ENCODE results near the gene CCDC57. TPM values are rescaled to one million over a fixed set of nuclear protein-coding genes. Genes with fewer than 3 reads are reported as not detected.
A peak's percentile ranks its signal among the peaks of the same experiment; 100 is the strongest.
"Not testable (repeated sequence)": the region's sequence is repeated elsewhere in the genome, so short reads cannot be mapped to it uniquely, and the experiment has no call there.

The CCDC57 gene
- total RNA-seq (100 to 1,000 TPM in 3 of 5 donors, 10 to 100 TPM in 2; 86.4 to 127 (median 103) TPM), total RNA-seq (37.7 to 117 (median 81.4) reads per million in 29 experiments)
- 37.6 TPM for total RNA-seq (2013)

- H3K4me1 Mint-ChIP-seq, result peaks cover 17 to 54% (median 34%) of the 10 kb centered on the region in 3 donors
- Histone ChIP-seq H3K9me3 (no peaks in the 10 kb centered on the region), H3K4me1 (ENCODE audit: control insufficient read depth in 1 of 2, extremely low read depth in 1 of 2, insufficient read depth in 2 of 2, low read length in 2 of 2) (peaks cover 12 to 57% of the 10 kb centered on the region in 2 experiments), H3K4me3 (ENCODE audit: control insufficient read depth in 1 of 2, extremely low read depth in 1 of 2, low read length in 1 of 2) (peak within 1 kb of the TSS; percentile 53 to 62), H3K27ac (ENCODE audit: low read length) (no peak within 1 kb of the TSS), H3K27me3 (replicated peaks in 1 of 2; ENCODE audit: control insufficient read depth in 2 of 2, extremely low read depth in 1 of 2, insufficient read depth in 2 of 2, low read length in 1 of 2) (no peaks in the 10 kb centered on the region), H3K36me3 (ENCODE audit: control insufficient read depth in 2 of 2, extremely low read depth in 1 of 2, insufficient read depth in 1 of 2, low read length in 1 of 2) (no peaks in the 10 kb centered on the region)
- under 1% methylated on average over 112 of the region's 116 CpGs for WGBS (ENCODE audit: insufficient coverage)
- peak; percentile 43 to 84 (median 79) for ATAC-seq (replicated peaks in 1 of 4)
- peak in 16 of 35 experiments; percentile 29 to 72 (median 52) for DNase-seq
- H3K27ac Mint-ChIP-seq, result peak within 1 kb of the TSS; percentile 81 to 84
- CTCF ChIA-PET, result no interaction called here
- no peaks in the 10 kb centered on the region for H3K9me3 Mint-ChIP-seq
- no peaks in the 10 kb centered on the region for H3K36me3 Mint-ChIP-seq
- POLR2A ChIA-PET, result no interaction called here
- H3K4me3 Mint-ChIP-seq, result peak within 1 kb of the TSS; percentile 71 to 83 (median 72)
- H3K27me3 Mint-ChIP-seq, result no peaks in the 10 kb centered on the region
Observed at GRCh38 chr17:82212331-82213250, at the start of gene CCDC57. Gene CCDC57 (minus strand): TSS chr17:82212842. CDS start chr17:82201944, 10,898 bp downstream.

- H3K4me3 ChIP-seq (ENCODE audit: control insufficient read depth in 1 of 2, extremely low read depth in 1 of 2, low read length in 1 of 2), result no peak overlapping the region
- H3K27me3 ChIP-seq (replicated peaks in 1 of 2; ENCODE audit: control insufficient read depth in 2 of 2, extremely low read depth in 1 of 2, insufficient read depth in 2 of 2, low read length in 1 of 2), result no peaks in the 10 kb centered on the region
- ATAC-seq (replicated peaks in 1 of 4) (no peak), DNase-seq (no peak)
- H3K36me3 ChIP-seq (ENCODE audit: control insufficient read depth in 2 of 2, extremely low read depth in 1 of 2, insufficient read depth in 1 of 2, low read length in 1 of 2), result peaks cover 23 to 89% of the 10 kb centered on the region in 2 donors
- peaks cover 0 to 21% of the 10 kb centered on the region in 2 experiments for H3K4me1 ChIP-seq (ENCODE audit: control insufficient read depth in 1 of 2, extremely low read depth in 1 of 2, insufficient read depth in 2 of 2, low read length in 2 of 2)
- CTCF ChIA-PET, result no interaction called here
- H3K9me3 Mint-ChIP-seq, result no peaks in the 10 kb centered on the region
- no peak overlapping the region for H3K4me3 Mint-ChIP-seq
- H3K27me3 Mint-ChIP-seq, result no peaks in the 10 kb centered on the region
- H3K4me1 Mint-ChIP-seq, result peaks cover 53 to 54% (median 53%) of the 10 kb centered on the region in 3 donors
- H3K27ac Mint-ChIP-seq, result peak overlapping the region in 1 of 2 donors; percentile 66
- POLR2A ChIA-PET, result no interaction called here
- WGBS (ENCODE audit: insufficient coverage), result 100% methylated on average over 2 of the region's 4 CpGs
- H3K36me3 Mint-ChIP-seq, result peaks cover 62% of the 10 kb centered on the region
- H3K9me3 ChIP-seq, result no peaks in the 10 kb centered on the region
- H3K27ac ChIP-seq (ENCODE audit: low read length), result no peak overlapping the region
Observed at GRCh38 chr17:82262344-82262743, 49.7 kb upstream of the CCDC57 start.

- H3K27ac Mint-ChIP-seq; H3K27me3 ChIP-seq (replicated peaks in 1 of 2; ENCODE audit: control insufficient read depth in 2 of 2, extremely low read depth in 1 of 2, insufficient read depth in 2 of 2, low read length in 1 of 2); CTCF ChIA-PET; ATAC-seq (replicated peaks in 1 of 4); H3K27me3 Mint-ChIP-seq; H3K4me3 ChIP-seq (ENCODE audit: control insufficient read depth in 1 of 2, extremely low read depth in 1 of 2, low read length in 1 of 2); DNase-seq; H3K9me3 Mint-ChIP-seq; H3K9me3 ChIP-seq; H3K27ac ChIP-seq (ENCODE audit: low read length); H3K4me3 Mint-ChIP-seq; POLR2A ChIA-PET: not testable (repeated sequence)
- WGBS (ENCODE audit: insufficient coverage), result 98% methylated on average over 7 of the region's 8 CpGs
- Histone ChIP-seq H3K4me1 (ENCODE audit: control insufficient read depth in 1 of 2, extremely low read depth in 1 of 2, insufficient read depth in 2 of 2, low read length in 2 of 2) (peaks cover 0 to 13% of the 10 kb centered on the region in 2 experiments), H3K36me3 (ENCODE audit: control insufficient read depth in 2 of 2, extremely low read depth in 1 of 2, insufficient read depth in 1 of 2, low read length in 1 of 2) (peaks cover 23 to 92% of the 10 kb centered on the region in 2 donors)
- Mint-ChIP-seq H3K4me1 (peaks cover 45 to 52% (median 50%) of the 10 kb centered on the region in 3 donors), H3K36me3 (peaks cover 60% of the 10 kb centered on the region)
Observed at GRCh38 chr17:82259972-82260961, 47.6 kb upstream of the CCDC57 start.

GRCh38 chr17:82258555-82258954, 45.9 kb upstream of the CCDC57 start:
- WGBS (ENCODE audit: insufficient coverage), result 94% methylated on average over 2 of the region's 5 CpGs

GRCh38 chr17:82257473-82257872, 44.8 kb upstream of the CCDC57 start:
- peaks cover 36 to 46% (median 43%) of the 10 kb centered on the region in 3 donors for H3K4me1 Mint-ChIP-seq
- peak overlapping the region; percentile 70 to 79 for H3K27ac Mint-ChIP-seq
- 68% methylated on average over 8 of the region's 10 CpGs for whole genome bisulfite sequencing (ENCODE audit: insufficient coverage)
- H3K4me3 Mint-ChIP-seq, result peak overlapping the region in 1 of 3 donors; percentile 22
- H3K9me3 ChIP-seq, result no peaks in the 10 kb centered on the region
- H3K4me3 ChIP-seq (ENCODE audit: control insufficient read depth in 1 of 2, extremely low read depth in 1 of 2, low read length in 1 of 2), result no peak overlapping the region
- peaks cover 57% of the 10 kb centered on the region for H3K36me3 Mint-ChIP-seq
- H3K4me1 ChIP-seq (ENCODE audit: control insufficient read depth in 1 of 2, extremely low read depth in 1 of 2, insufficient read depth in 2 of 2, low read length in 2 of 2), result peaks cover 0 to 14% of the 10 kb centered on the region in 2 experiments
- H3K9me3 Mint-ChIP-seq, result no peaks in the 10 kb centered on the region
- ChIA-PET CTCF (no interaction called here), POLR2A (no interaction called here)
- H3K27me3 ChIP-seq (replicated peaks in 1 of 2; ENCODE audit: control insufficient read depth in 2 of 2, extremely low read depth in 1 of 2, insufficient read depth in 2 of 2, low read length in 1 of 2), result no peaks in the 10 kb centered on the region
- DNase-seq, result peak in 32 of 35 experiments; percentile 41 to 82 (median 72)
- no peaks in the 10 kb centered on the region for H3K27me3 Mint-ChIP-seq
- peaks cover 29 to 84% of the 10 kb centered on the region in 2 donors for H3K36me3 ChIP-seq (ENCODE audit: control insufficient read depth in 2 of 2, extremely low read depth in 1 of 2, insufficient read depth in 1 of 2, low read length in 1 of 2)
- peak; percentile 66 to 90 (median 76) for ATAC-seq (replicated peaks in 1 of 4)
- peak overlapping the region; percentile 72 for H3K27ac ChIP-seq (ENCODE audit: low read length)

More at GRCh38 chr17:82258555-82258954, 45.9 kb upstream of the CCDC57 start:
- DNase-seq, result no peak
- POLR2A ChIA-PET, result interaction anchor here in 1 of 2 donors (0.6 kb wide), 1 partner anchor 237 kb away, joined by 11 read pairs; no protein-coding TSS in a partner anchor
- H3K9me3 ChIP-seq, result no peaks in the 10 kb centered on the region
- Mint-ChIP-seq H3K27me3 (no peaks in the 10 kb centered on the region), H3K4me3 (no peak overlapping the region), H3K36me3 (peaks cover 51% of the 10 kb centered on the region), H3K9me3 (no peaks in the 10 kb centered on the region), H3K27ac (peak overlapping the region in 1 of 2 donors; percentile 5), H3K4me1 (peaks cover 39 to 47% (median 46%) of the 10 kb centered on the region in 3 donors)
- peaks cover 0 to 14% of the 10 kb centered on the region in 2 experiments for H3K4me1 ChIP-seq (ENCODE audit: control insufficient read depth in 1 of 2, extremely low read depth in 1 of 2, insufficient read depth in 2 of 2, low read length in 2 of 2)
- peaks cover 22 to 84% of the 10 kb centered on the region in 2 donors for H3K36me3 ChIP-seq (ENCODE audit: control insufficient read depth in 2 of 2, extremely low read depth in 1 of 2, insufficient read depth in 1 of 2, low read length in 1 of 2)
- no peaks in the 10 kb centered on the region for H3K27me3 ChIP-seq (replicated peaks in 1 of 2; ENCODE audit: control insufficient read depth in 2 of 2, extremely low read depth in 1 of 2, insufficient read depth in 2 of 2, low read length in 1 of 2)
- CTCF ChIA-PET, result no interaction called here
- no peak for ATAC-seq (replicated peaks in 1 of 4)
- no peak overlapping the region for H3K4me3 ChIP-seq (ENCODE audit: control insufficient read depth in 1 of 2, extremely low read depth in 1 of 2, low read length in 1 of 2)
- no peak overlapping the region for H3K27ac ChIP-seq (ENCODE audit: low read length)
